K562 (cell line): ENCODE data around the gene PTPN9. TPM values are rescaled to one million over a fixed set of nuclear protein-coding genes. Genes with fewer than 3 reads are reported as not detected.

Experiments used
- ATAC-seq: fragments of 200-7000 bp; cut with Tn5 transposase; 3 replicates; pipeline ENCODE4 v1.9.1; 2020; ENCODE audit warnings: moderate library complexity
- BruUV-seq: library from RNA; stranded (reverse); fragments of 400-500 nt; replicated peaks from 2 replicates; lab custom pipeline; 2021; lab: Mats Ljungman, UMichigan
- CTCF ChIA-PET: fragments of 300-600 bp; formaldehyde crosslinking; extraction: SDS; loops from one replicate; lab custom pipeline; 2021; ENCODE audit warnings: low intra/inter-chr PET ratio; lab: Yijun Ruan, JAX
- POLR2A ChIA-PET: fragments of 300-600, 350-650 bp; sonication (Branson Sonifier 250); formaldehyde crosslinking; extraction: SDS; loops from one replicate; lab custom pipeline; 2021; ENCODE audit warnings: antibody characterized with exemption, inconsistent platforms; lab: Yijun Ruan, JAX
- DNase-seq, 4 experiments: peaks; one replicate each; pipeline versions ENCODE4 v3.0.0 to v3.0.0-alpha.2; 2011 to 2018; ENCODE audit warnings: low spot score in 3 of 4, mixed read lengths in 3 of 4; ENCODE audit errors: extremely low read depth in 1 of 4
- FAIRE-seq: peaks from 2 replicates; lab custom pipeline; 2011; peaks lifted over from hg19 to GRCh38; lab: Jason Lieb, UNC
- H2AFZ ChIP-seq: 2 replicates; pipeline ENCODE4 v1.6.0; 2011; ENCODE audit warnings: low read depth, low read length, control low read depth, inconsistent platforms
- H3K27ac ChIP-seq: fragments of 200-600 bp; 3 replicates; pipeline ENCODE4 v1.8.0; 2011; ENCODE audit warnings: low read depth, mild to moderate bottlenecking, control low read depth, inconsistent platforms, low read length, moderate library complexity, mixed read lengths; ENCODE audit errors: extremely low read depth
- H3K27me3 ChIP-seq, 2 experiments: fragments of 300-600 bp in 1 of 2; 2 replicates in 1 of 2; 3 replicates in 1 of 2; pipeline versions ENCODE4 v1.6.0 to v1.8.0; 2011; ENCODE audit warnings: inconsistent platforms in 2 of 2, low read length in 2 of 2, mild to moderate bottlenecking in 1 of 2, mixed read lengths in 1 of 2, moderate library complexity in 1 of 2; ENCODE audit not compliant: control insufficient read depth in 2 of 2, insufficient read depth in 2 of 2
- H3K36me3 ChIP-seq: fragments of 300-600 bp; 3 replicates; pipeline ENCODE4 v1.8.0; 2011; ENCODE audit warnings: mild to moderate bottlenecking, low read length, inconsistent platforms; ENCODE audit not compliant: control insufficient read depth, insufficient read depth
- H3K4me1 ChIP-seq, 2 experiments: fragments of 200-600 bp in 1 of 2; replicated peaks in 1 of 2; 2 replicates in 1 of 2; 3 replicates in 1 of 2; pipeline versions ENCODE4 v1.5.1 to v1.8.0; 2011; ENCODE audit warnings: inconsistent platforms in 2 of 2, low read length in 2 of 2, mild to moderate bottlenecking in 1 of 2, mixed read lengths in 1 of 2, moderate library complexity in 1 of 2; ENCODE audit not compliant: control insufficient read depth in 2 of 2, insufficient read depth in 2 of 2
- H3K4me2 ChIP-seq: 2 replicates; pipeline ENCODE4 v1.6.1; 2011; ENCODE audit warnings: low read length, control low read depth, inconsistent platforms, mixed read lengths; ENCODE audit not compliant: insufficient read depth
- H3K4me3 ChIP-seq: fragments of 200-600 bp; sonication (generic), shearing (Covaris generic); 2 replicates; pipeline ENCODE4 v1.5.1; 2016; ENCODE audit warnings: control low read depth, inconsistent platforms
- H3K79me2 ChIP-seq: fragments of 200-600 bp; 3 replicates; pipeline ENCODE4 v1.8.0; 2011; ENCODE audit warnings: low read length, inconsistent platforms; ENCODE audit not compliant: control insufficient read depth, insufficient read depth
- H3K9ac ChIP-seq, 2 experiments: 2 replicates each; pipeline versions ENCODE4 v1.6.0 to v1.6.1; 2011; ENCODE audit warnings: low read depth in 2 of 2, low read length in 2 of 2, control low read depth in 1 of 2, inconsistent platforms in 1 of 2, mild to moderate bottlenecking in 1 of 2, mixed read lengths in 1 of 2; ENCODE audit not compliant: insufficient read depth in 1 of 2
- H3K9me1 ChIP-seq: one replicate; pipeline ENCODE4 v1.6.0; 2011; ENCODE audit warnings: inconsistent platforms, mild to moderate bottlenecking, low read length, moderate library complexity; ENCODE audit not compliant: control insufficient read depth, insufficient read depth
- H3K9me3 ChIP-seq: replicated peaks from 2 replicates; pipeline ENCODE4 v1.5.1; 2011; ENCODE audit warnings: low read depth, low read length, inconsistent platforms; ENCODE audit not compliant: control insufficient read depth, insufficient read depth
- H4K20me1 ChIP-seq: replicated peaks from 2 replicates; pipeline ENCODE4 v1.6.1; 2011; ENCODE audit warnings: low read length, inconsistent platforms, mixed read lengths; ENCODE audit not compliant: control insufficient read depth, insufficient read depth
- ASH1L ChIP-seq: fragments of 450-650 bp; IDR thresholded peaks from 2 replicates; pipeline ENCODE4 v1.6.1; 2018; ENCODE audit warnings: borderline replicate concordance, mild to moderate bottlenecking, low read depth; ENCODE audit not compliant: partially characterized antibody
- BHLHE40 ChIP-seq: IDR thresholded peaks from 2 replicates; pipeline ENCODE4 v1.6.1; 2011; ENCODE audit warnings: low read length, improper control_type of control experiment
- ETV6 ChIP-seq, 3 experiments: fragments of 150-350 bp in 1 of 3; sonication (generic) in 1 of 3; formaldehyde crosslinking in 1 of 3; IDR thresholded peaks; 2 replicates each; pipeline versions ENCODE4 v1.6.1 to v1.8.0; 2014 to 2022; ENCODE audit warnings: borderline replicate concordance in 2 of 3, low read depth in 2 of 3, antibody characterized with exemption in 1 of 3, low read length in 1 of 3, mild to moderate bottlenecking in 1 of 3, missing genetic modification reagents in 1 of 3
- FOXJ2 ChIP-seq: fragments of 200-800 bp; sonication (Bioruptor generic); IDR thresholded peaks from 2 replicates; pipeline ENCODE4 v1.6.1; 2016; ENCODE audit warnings: missing genetic modification characterization, missing compliant biosample characterization
- GABPB1 ChIP-seq: sonication (generic); formaldehyde crosslinking; IDR thresholded peaks from 2 replicates; pipeline ENCODE4 v1.8.0; 2022; ENCODE audit warnings: mild to moderate bottlenecking, missing genetic modification reagents
- HDAC8 ChIP-seq: fragments of 450-650 bp; IDR thresholded peaks from 2 replicates; pipeline ENCODE4 v1.6.1; 2016; ENCODE audit warnings: mild to moderate bottlenecking, missing genetic modification characterization, moderate library complexity, missing compliant biosample characterization
- HLTF ChIP-seq: fragments of 450-650 bp; IDR thresholded peaks from 2 replicates; pipeline ENCODE4 v1.6.1; 2016
- KLF1 ChIP-seq: fragments of 450-650 bp; IDR thresholded peaks from 2 replicates; pipeline ENCODE4 v1.6.1; 2016; ENCODE audit warnings: missing genetic modification characterization, missing compliant biosample characterization
- NFRKB ChIP-seq: fragments of 450-650 bp; IDR thresholded peaks from 2 replicates; pipeline ENCODE4 v1.6.1; 2016; ENCODE audit warnings: low read depth
- SRF ChIP-seq, 2 experiments: fragments of 250-450, 450-650 bp in 1 of 2; sonication (Bioruptor Pico) in 1 of 2; sonication (generic) in 1 of 2; formaldehyde crosslinking; IDR thresholded peaks; 2 replicates each; pipeline versions ENCODE4 v1.5.0 to v1.5.1; 2020 to 2022; ENCODE audit warnings: mild to moderate bottlenecking in 1 of 2, missing genetic modification reagents in 1 of 2
- SRSF1 ChIP-seq: fragments of 200-400 bp; formaldehyde crosslinking; IDR thresholded peaks from 2 replicates; pipeline ENCODE4 v1.6.1; 2017; ENCODE audit warnings: mild to moderate bottlenecking, low read depth, low read length, moderate library complexity
- SRSF9 ChIP-seq: fragments of 200-400 bp; formaldehyde crosslinking; IDR thresholded peaks from 2 replicates; pipeline ENCODE4 v1.6.1; 2017; ENCODE audit warnings: low read depth, low read length, borderline replicate concordance
- TGIF2 ChIP-seq: sonication (generic); formaldehyde crosslinking; IDR thresholded peaks from 2 replicates; pipeline ENCODE4 v1.8.1; 2022; ENCODE audit warnings: mild to moderate bottlenecking, missing genetic modification reagents, moderate library complexity
- ZNF324 ChIP-seq: fragments of 250-450 bp; sonication (Bioruptor Pico); IDR thresholded peaks from 2 replicates; pipeline ENCODE4 v1.4.0; 2020; ENCODE audit warnings: mild to moderate bottlenecking
- ZNF41 ChIP-seq: fragments of 250-450 bp; sonication (Bioruptor Pico); conservative IDR thresholded peaks from 2 replicates; pipeline ENCODE4 v1.4.0; 2020; ENCODE audit warnings: mild to moderate bottlenecking
- ZNF518B ChIP-seq: fragments of 250-450 bp; sonication (Bioruptor Pico); IDR thresholded peaks from 2 replicates; pipeline ENCODE4 v1.5.0; 2021; ENCODE audit warnings: mild to moderate bottlenecking, moderate library complexity
- ZNF57 ChIP-seq: fragments of 450-650 bp; formaldehyde crosslinking; IDR thresholded peaks from 2 replicates; pipeline ENCODE4 v1.4.0; 2020; ENCODE audit warnings: mild to moderate bottlenecking, moderate library complexity
- WGBS: fragments of 100-300 bp; shearing (Covaris generic); methylation state at CpG from one replicate; pipeline ENCODE4 v1.1.6; 2016; ENCODE audit warnings: low coverage, mixed read lengths; ENCODE audit not compliant: insufficient coverage; ENCODE audit errors: missing lambda C conversion rate; 5-methylcytosine and 5-hydroxymethylcytosine counted together
- in situ Hi-C: fragments of 300-500 bp; cut with MboI; formaldehyde crosslinking; loops from 4 replicates; pipeline ENCODE4 v1.15.0; 2018; ENCODE audit warnings: inconsistent platforms, mixed read lengths
- intact Hi-C: fragments of 100-400 bp; cut with micrococcal nuclease; formaldehyde crosslinking; loops from 2 replicates; pipeline ENCODE4 v1.14.2; 2022
- polyA plus RNA-seq, 8 experiments: library from polyadenylated mRNA; depleted of rRNA in 4 of 8; stranded (reverse) in 5 of 8; unstranded in 3 of 8; fragments of >200 nt; fragmentation: Nextera tagmentation in 2 of 8; fragmentation: Illumina TruSeq in 1 of 8; extraction: Ambion mirVana in 2 of 8; extraction: Trizol in 1 of 8; gene quantifications; 2 replicates each; pipeline versions ENCODE4 v1.2.1 to v1.2.3, GENCODE V29; 2011 to 2014; ENCODE audit warnings: inconsistent platforms in 1 of 8, missing spikeins in 1 of 8
- total RNA-seq, 7 experiments: library from RNA; depleted of rRNA in 6 of 7; stranded (reverse); fragments of >200 nt in 6 of 7; fragmentation: Illumina TruSeq in 2 of 7; extraction: Trizol in 2 of 7; gene quantifications; 2 replicates each; pipeline versions ENCODE4 v1.2.1 to v1.2.3, GENCODE V29; 2011 to 2021; ENCODE audit warnings: low replicate concordance in 1 of 7

PTPN9 gene
- total and polyA plus RNA-seq, 9 of the 15 experiments (the other 6 are each of a cell fraction or from before 2014, with no cell fraction given) = 5.0 to 24.0 (median 14.2) TPM

DNA sequence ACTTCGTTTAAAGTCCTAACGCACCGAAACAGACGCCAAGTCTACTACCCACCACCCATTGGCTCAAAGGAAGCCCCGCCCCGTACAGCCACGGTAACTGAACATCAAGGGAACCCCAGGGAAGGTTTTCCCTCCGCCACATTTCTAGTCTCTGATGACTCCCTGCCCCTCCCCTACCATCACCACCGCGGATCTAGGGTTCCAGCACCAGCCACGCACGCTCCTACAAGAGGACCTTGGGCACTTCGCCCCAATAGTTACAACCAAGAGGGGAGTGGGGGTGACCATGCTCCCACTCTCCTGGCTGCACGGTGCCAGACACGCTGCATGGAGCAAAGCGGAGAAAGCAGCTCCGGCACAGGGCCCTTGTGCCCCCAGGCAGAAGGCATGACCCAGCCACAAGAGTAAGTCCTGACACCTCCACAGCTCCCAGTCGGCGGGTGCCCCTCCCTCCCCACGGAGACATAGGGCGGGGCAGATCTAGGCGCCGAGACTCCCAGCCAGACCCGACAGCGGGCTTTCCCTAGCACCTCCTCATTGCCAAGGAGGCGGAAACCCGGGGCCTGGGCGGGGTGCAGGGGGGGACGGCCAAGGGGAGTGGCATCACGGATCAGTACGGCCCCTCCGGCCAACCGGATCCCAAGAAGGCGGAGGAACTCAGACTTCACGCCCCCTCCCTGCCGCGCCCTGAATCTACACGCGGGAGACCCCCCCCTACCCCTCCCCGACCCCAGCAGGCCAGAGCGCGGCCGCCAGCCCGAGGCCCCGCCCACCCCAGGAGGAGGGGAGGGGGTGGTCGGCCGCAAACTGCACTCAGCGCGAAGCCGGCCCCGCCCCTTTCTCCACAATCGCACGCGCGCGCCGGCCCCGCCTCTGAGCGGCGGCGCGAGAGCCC lies 128.6 kb downstream of the PTPN9 start:
- peaks cover 18% of the 10 kb centered on the region for H4K20me1 ChIP-seq
- H3K9me3 ChIP-seq = no peaks in the 10 kb centered on the region
- peaks cover 74% of the 10 kb centered on the region for H3K79me2 ChIP-seq
- peak; percentile 93 for FAIRE-seq
- BruUV-seq = no TSS peak
- peak; percentile 67 for ATAC-seq
- H3K4me1 ChIP-seq = peaks cover 14 to 30% of the 10 kb centered on the region in 2 experiments
- H3K9ac ChIP-seq = peak overlapping the region; percentile 55 to 93
- peaks cover 7% of the 10 kb centered on the region for H3K9me1 ChIP-seq
- H3K36me3 ChIP-seq = peaks cover 16% of the 10 kb centered on the region; the same call in 2 of the 3 replicates
- CTCF ChIA-PET = no interaction called here
- peak overlapping the region; percentile 86 for H3K4me3 ChIP-seq
- H2AFZ ChIP-seq = no peak overlapping the region
- in situ Hi-C loops = no loop called here
- DNase-seq = peak; percentile 89 to 98 (median 90)
- POLR2A ChIA-PET = interaction anchor here (0.6 to 2.1 kb wide), 12 partner anchors 10 to 213 kb away, joined by 3 to 7 read pairs (median 4); no protein-coding TSS in a partner anchor
- H3K4me2 ChIP-seq = peak overlapping the region; percentile 99
- peak overlapping the region; percentile 55; the same call in 2 of the 3 replicates for H3K27ac ChIP-seq
- H3K27me3 ChIP-seq = no peaks in the 10 kb centered on the region
- intact Hi-C loops = loop anchor here (2.0 to 5.0 kb wide), 2 partner anchors 127 to 190 kb away; partner anchors contain the start of genes IMP3 and PTPN9
- 4% methylated on average over 29 of the region's 62 CpGs for WGBS
- TF ChIP-seq GABPB1 (CRISPR knock-in tag) (peak; percentile 66), SRSF1 (no peak), ZNF518B (CRISPR knock-in tag) (no peak), SRF (CRISPR knock-in tag; IDR thresholded peaks at IDR 0.05) (peak in 1 of 2 experiments; percentile 49; a peak in 1 of 4 replicates), ZNF57 (CRISPR knock-in tag) (no peak), ZNF41 (CRISPR knock-in tag) (no peak), KLF1 (tag) (peak; percentile 58; the same call in 1 of the 2 replicates), BHLHE40 (peak; percentile 56; the same call in 1 of the 2 replicates), ZNF324 (no peak), SRSF9 (no peak), ASH1L (no peak), HLTF (no peak), HDAC8 (tag) (no peak), ETV6 (IDR thresholded peaks at IDR 0.05; ENCODE audit: borderline replicate concordance in 1 of 2, low read depth in 2 of 2, low read length in 1 of 2) (no peak), ETV6 (CRISPR knock-in tag; IDR thresholded peaks at IDR 0.05; ENCODE audit: borderline replicate concordance) (no peak), NFRKB (no peak), TGIF2 (CRISPR knock-in tag) (no peak), FOXJ2 (tag) (no peak)
